Mesodermal cell (in vitro differentiated cells): ENCODE measurements around the gene FGFR2. TPM values are rescaled to one million over a fixed set of nuclear protein-coding genes. Genes with fewer than 3 reads are reported as not detected.

Source experiments
- H3K27ac ChIP-seq: 2 replicates; pipeline ENCODE4 v1.7.0; 2013; ENCODE audit warnings: mild to moderate bottlenecking, low read depth, low read length, moderate library complexity; ENCODE audit not compliant: severe bottlenecking
- H3K36me3 ChIP-seq: 2 replicates; pipeline ENCODE4 v1.7.1; 2013; ENCODE audit warnings: mild to moderate bottlenecking, low read length, moderate library complexity; ENCODE audit not compliant: control insufficient read depth, insufficient read depth
- H3K4me1 ChIP-seq: one replicate; pipeline ENCODE4 v1.7.1; 2013; ENCODE audit warnings: mild to moderate bottlenecking, low read length; ENCODE audit not compliant: insufficient read depth, control insufficient read depth, poor library complexity, severe bottlenecking
- H3K4me3 ChIP-seq: 2 replicates; pipeline ENCODE4 v1.7.0; 2013; ENCODE audit warnings: low read length, control low read depth, mild to moderate bottlenecking; ENCODE audit not compliant: insufficient read depth, poor library complexity, severe bottlenecking; ENCODE audit errors: extremely low read depth
- H3K9me3 ChIP-seq: 2 replicates; pipeline ENCODE4 v1.7.1; 2013; ENCODE audit warnings: mild to moderate bottlenecking, low read length, moderate library complexity; ENCODE audit not compliant: control insufficient read depth
- WGBS, 2 experiments: methylation state at CpG; one replicate each; pipeline ENCODE4 v1.1.5; 2013; ENCODE audit warnings: missing lambda C conversion rate in 2 of 2; ENCODE audit not compliant: insufficient coverage in 2 of 2; 5-methylcytosine and 5-hydroxymethylcytosine counted together
- polyA plus RNA-seq, 2 experiments: library from polyadenylated mRNA; stranded (reverse); fragments of 50-300 nt; gene quantifications; one replicate each; pipeline ENCODE4 v1.2.3, GENCODE V29; 2013

FGFR2 gene
- polyA plus RNA-seq (2013, experiment 1 of 2) = 33.4 TPM
- 59.8 TPM for polyA plus RNA-seq (2013, experiment 2 of 2)

- H3K4me1 ChIP-seq = peaks cover 11% of the 10 kb centered on the region
- H3K27ac ChIP-seq = peak within 1 kb of the TSS; percentile 77
- no peaks in the 10 kb centered on the region for H3K9me3 ChIP-seq
- H3K4me3 ChIP-seq = peak within 1 kb of the TSS; percentile 71
- no peaks in the 10 kb centered on the region for H3K36me3 ChIP-seq
- WGBS, 2 experiments = 0% methylated on average over 58 of the region's 92 CpGs
Measured at GRCh38 chr10:121598263-121599249, at the start of gene FGFR2. TSS of gene FGFR2 (minus strand) at chr10:121598444. CDS start at chr10:121593817, 4,627 bp downstream.

- 90 to 95% methylated on average over 4 of the region's 4 CpGs for WGBS, 2 experiments
Measured at GRCh38 chr10:121647401-121647800, 49.2 kb upstream of the FGFR2 start.

GRCh38 chr10:121645696-121646095 lies 47.5 kb upstream of the FGFR2 start:
- no peaks in the 10 kb centered on the region for H3K4me1 ChIP-seq
- no peak overlapping the region for H3K4me3 ChIP-seq
- no peaks in the 10 kb centered on the region for H3K9me3 ChIP-seq
- 85 to 86% methylated on average over 5 of the region's 7 CpGs for WGBS, 2 experiments
- H3K36me3 ChIP-seq = no peaks in the 10 kb centered on the region
- no peak overlapping the region for H3K27ac ChIP-seq

More at GRCh38 chr10:121647401-121647800, 49.2 kb upstream of the FGFR2 start:
- Histone ChIP-seq H3K9me3 (no peaks in the 10 kb centered on the region), H3K36me3 (no peaks in the 10 kb centered on the region), H3K27ac (no peak overlapping the region), H3K4me3 (no peak overlapping the region), H3K4me1 (no peaks in the 10 kb centered on the region)

DNA sequence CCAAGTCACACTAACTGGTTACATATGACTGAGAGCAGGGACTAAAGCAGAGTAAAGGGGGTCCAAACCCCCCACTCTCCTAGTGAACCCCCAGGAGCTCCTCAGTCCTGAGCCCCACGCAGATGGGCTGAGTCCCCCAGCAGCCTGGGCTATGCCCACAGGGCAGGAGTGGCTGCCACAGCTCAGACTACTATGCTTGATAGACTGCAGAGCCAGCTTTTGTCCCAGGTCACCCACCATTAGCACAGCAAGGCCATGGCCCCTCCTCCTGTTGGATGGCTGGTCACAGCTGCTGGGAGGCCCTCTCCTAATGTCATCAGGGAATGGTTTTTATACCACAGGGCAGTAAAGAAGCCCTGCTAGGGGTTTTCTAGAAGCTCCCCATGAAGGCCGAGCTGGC lies 46.3 kb upstream of the FGFR2 start:
- Histone ChIP-seq H3K4me1 (no peaks in the 10 kb centered on the region), H3K27ac (no peak overlapping the region), H3K4me3 (no peak overlapping the region), H3K36me3 (no peaks in the 10 kb centered on the region), H3K9me3 (no peaks in the 10 kb centered on the region)
- WGBS, 2 experiments = 91 to 92% methylated on average over 2 of the region's 2 CpGs

GRCh38 chr10:121640266-121640665 lies 42.0 kb upstream of the FGFR2 start:
- H3K9me3 ChIP-seq = no peaks in the 10 kb centered on the region
- WGBS, 2 experiments = 77 to 83% methylated on average over 1 to 2 of the region's 3 CpGs
- H3K27ac ChIP-seq = no peak overlapping the region
- no peaks in the 10 kb centered on the region for H3K4me1 ChIP-seq
- H3K4me3 ChIP-seq = no peak overlapping the region
- no peaks in the 10 kb centered on the region for H3K36me3 ChIP-seq

GRCh38 chr10:121639416-121639815 lies 41.2 kb upstream of the FGFR2 start:
- no peaks in the 10 kb centered on the region for H3K9me3 ChIP-seq
- no peak overlapping the region for H3K4me3 ChIP-seq
- H3K27ac ChIP-seq = no peak overlapping the region
- no peaks in the 10 kb centered on the region for H3K4me1 ChIP-seq
- H3K36me3 ChIP-seq = no peaks in the 10 kb centered on the region

GRCh38 chr10:121637437-121637836 lies 39.2 kb upstream of the FGFR2 start:
- WGBS, 2 experiments = 86 to 100% methylated on average over 1 of the region's 1 CpG

GRCh38 chr10:121633056-121633455 lies 34.8 kb upstream of the FGFR2 start:
- 83 to 96% methylated on average over 3 to 5 of the region's 5 CpGs for WGBS, 2 experiments
- Histone ChIP-seq H3K36me3 (no peaks in the 10 kb centered on the region), H3K9me3 (no peaks in the 10 kb centered on the region), H3K27ac (no peak overlapping the region), H3K4me3 (no peak overlapping the region), H3K4me1 (peaks cover 12% of the 10 kb centered on the region)

More at GRCh38 chr10:121637437-121637836, 39.2 kb upstream of the FGFR2 start:
- Histone ChIP-seq H3K4me3 (no peak overlapping the region), H3K4me1 (peaks cover 6% of the 10 kb centered on the region), H3K9me3 (no peaks in the 10 kb centered on the region), H3K27ac (no peak overlapping the region), H3K36me3 (no peaks in the 10 kb centered on the region)

GRCh38 chr10:121631365-121632029 lies 33.3 kb upstream of the FGFR2 start:
- Histone ChIP-seq H3K36me3 (no peaks in the 10 kb centered on the region), H3K9me3 (no peaks in the 10 kb centered on the region), H3K4me1 (peaks cover 19% of the 10 kb centered on the region), H3K4me3 (no peak overlapping the region), H3K27ac (peak overlapping the region; percentile 5)
- 84% methylated on average over 7 to 8 of the region's 8 CpGs for WGBS, 2 experiments

DNA sequence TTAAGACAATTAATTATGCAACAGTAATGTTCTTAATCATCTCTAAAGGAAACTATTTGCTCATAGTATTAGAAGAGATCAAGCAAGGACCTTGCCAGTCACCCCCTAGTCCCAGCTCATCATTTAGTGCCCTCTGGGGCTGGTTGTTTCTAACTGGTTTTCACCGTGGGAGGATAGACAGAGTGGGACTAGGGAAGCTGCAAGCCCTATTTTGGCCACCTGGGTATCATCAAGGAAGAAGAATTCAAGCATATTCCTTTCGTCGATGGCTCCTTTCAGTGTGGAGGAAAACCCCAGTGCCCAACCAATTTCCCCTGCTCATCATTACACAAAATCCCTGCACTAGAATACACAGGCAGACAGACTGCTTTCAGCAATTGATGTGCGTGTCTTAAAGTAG lies 30.6 kb upstream of the FGFR2 start:
- no peak overlapping the region for H3K27ac ChIP-seq
- no peaks in the 10 kb centered on the region for H3K9me3 ChIP-seq
- no peak overlapping the region for H3K4me3 ChIP-seq
- 86% methylated on average over 3 of the region's 4 CpGs for WGBS, 2 experiments
- no peaks in the 10 kb centered on the region for H3K36me3 ChIP-seq
- H3K4me1 ChIP-seq = peaks cover 19% of the 10 kb centered on the region
